ENCODE data around the gene DUSP5. TPM values are rescaled to one million over a fixed set of nuclear protein-coding genes. Genes with fewer than 3 reads are reported as not detected.

DUSP5 gene
- total and polyA plus RNA-seq, 4 donors, result 2.0 to 8.9 (median 8.0) TPM

DNA sequence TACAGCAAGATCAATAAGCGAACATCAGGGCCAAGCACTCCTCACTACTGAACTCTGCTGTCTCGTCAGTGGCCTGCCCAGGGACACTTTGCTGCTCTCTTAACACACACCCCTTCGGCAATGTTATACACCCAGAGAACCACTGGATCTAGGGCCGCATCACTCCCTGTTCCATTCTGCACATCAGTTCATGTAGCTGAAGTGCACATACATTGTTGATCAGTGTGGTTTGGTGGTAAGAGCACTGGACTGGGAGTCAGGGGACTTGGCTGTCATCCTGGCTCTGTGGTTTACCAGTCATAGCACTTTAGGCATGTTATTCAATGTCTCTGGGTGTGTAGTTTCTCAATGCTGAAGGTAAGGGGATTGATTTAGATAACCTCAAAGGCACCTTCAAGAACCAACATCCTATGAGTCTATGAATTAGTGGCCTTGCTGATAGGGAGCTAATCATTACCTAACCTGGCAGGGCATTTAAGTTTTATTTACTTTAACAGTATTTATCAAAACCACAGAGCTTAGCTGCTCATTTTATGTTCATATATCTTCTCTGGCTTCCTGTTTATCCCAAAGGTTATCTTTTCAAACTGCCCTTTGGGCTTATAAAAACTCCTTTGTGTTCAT, 24.8 kb downstream of the DUSP5 start:
- DNase-seq (ENCODE audit: low spot score), result no peak

DNA sequence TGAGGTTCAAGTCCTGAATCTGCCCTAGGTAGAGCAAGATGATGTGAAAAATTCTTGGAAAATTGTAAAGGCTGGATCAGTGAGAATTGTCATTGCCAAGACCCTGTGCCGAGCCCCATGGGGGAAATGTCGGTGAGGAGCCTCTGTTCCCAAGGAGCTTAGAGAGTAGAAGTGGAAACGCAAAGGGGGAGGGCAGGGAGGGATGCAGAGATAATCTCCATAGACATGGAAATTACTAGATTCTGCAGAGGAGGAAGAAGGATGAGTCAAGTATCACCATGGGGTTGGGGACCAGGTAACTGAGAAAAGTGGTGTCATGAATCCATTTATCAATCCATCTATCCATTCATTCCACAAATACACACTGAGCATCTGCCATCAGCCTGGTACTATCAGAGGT, 26.0 kb downstream of the DUSP5 start:
- no peak overlapping the region for H3K9ac ChIP-seq (ENCODE audit: low read depth in 1 of 2, low read length in 2 of 2)
- peaks cover 1 to 8% (median 3%) of the 10 kb centered on the region in 4 donors for H3K4me1 ChIP-seq (ENCODE audit: control insufficient read depth in 4 of 4, insufficient read depth in 4 of 4, low read length in 3 of 4)
- H3K27me3 ChIP-seq (ENCODE audit: control insufficient read depth in 4 of 4, insufficient read depth in 4 of 4, low read length in 3 of 4), result no peaks in the 10 kb centered on the region
- no peak overlapping the region for H3K27ac ChIP-seq (ENCODE audit: low read depth in 1 of 2, low read length in 2 of 2)
- 90% methylated on average over 3 of the region's 3 CpGs for WGBS
- no peaks in the 10 kb centered on the region for H3K9me3 ChIP-seq (ENCODE audit: control insufficient read depth in 4 of 4, low read length in 3 of 4)
- H3K36me3 ChIP-seq (ENCODE audit: control insufficient read depth in 4 of 4, insufficient read depth in 3 of 4, low read depth in 1 of 4, low read length in 3 of 4), result no peaks in the 10 kb centered on the region
- no peak overlapping the region for H3K4me3 ChIP-seq (ENCODE audit: low read depth in 1 of 3, low read length in 3 of 3)
- DNase-seq (ENCODE audit: low spot score), result no peak
- TF ChIP-seq, protein P1, sequence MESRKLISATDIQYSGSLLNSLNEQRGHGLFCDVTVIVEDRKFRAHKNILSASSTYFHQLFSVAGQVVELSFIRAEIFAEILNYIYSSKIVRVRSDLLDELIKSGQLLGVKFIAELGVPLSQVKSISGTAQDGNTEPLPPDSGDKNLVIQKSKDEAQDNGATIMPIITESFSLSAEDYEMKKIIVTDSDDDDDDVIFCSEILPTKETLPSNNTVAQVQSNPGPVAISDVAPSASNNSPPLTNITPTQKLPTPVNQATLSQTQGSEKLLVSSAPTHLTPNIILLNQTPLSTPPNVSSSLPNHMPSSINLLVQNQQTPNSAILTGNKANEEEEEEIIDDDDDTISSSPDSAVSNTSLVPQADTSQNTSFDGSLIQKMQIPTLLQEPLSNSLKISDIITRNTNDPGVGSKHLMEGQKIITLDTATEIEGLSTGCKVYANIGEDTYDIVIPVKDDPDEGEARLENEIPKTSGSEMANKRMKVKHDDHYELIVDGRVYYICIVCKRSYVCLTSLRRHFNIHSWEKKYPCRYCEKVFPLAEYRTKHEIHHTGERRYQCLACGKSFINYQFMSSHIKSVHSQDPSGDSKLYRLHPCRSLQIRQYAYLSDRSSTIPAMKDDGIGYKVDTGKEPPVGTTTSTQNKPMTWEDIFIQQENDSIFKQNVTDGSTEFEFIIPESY (IDR thresholded peaks at IDR 0.05), result no peak
- TF ChIP-seq, protein P2, sequence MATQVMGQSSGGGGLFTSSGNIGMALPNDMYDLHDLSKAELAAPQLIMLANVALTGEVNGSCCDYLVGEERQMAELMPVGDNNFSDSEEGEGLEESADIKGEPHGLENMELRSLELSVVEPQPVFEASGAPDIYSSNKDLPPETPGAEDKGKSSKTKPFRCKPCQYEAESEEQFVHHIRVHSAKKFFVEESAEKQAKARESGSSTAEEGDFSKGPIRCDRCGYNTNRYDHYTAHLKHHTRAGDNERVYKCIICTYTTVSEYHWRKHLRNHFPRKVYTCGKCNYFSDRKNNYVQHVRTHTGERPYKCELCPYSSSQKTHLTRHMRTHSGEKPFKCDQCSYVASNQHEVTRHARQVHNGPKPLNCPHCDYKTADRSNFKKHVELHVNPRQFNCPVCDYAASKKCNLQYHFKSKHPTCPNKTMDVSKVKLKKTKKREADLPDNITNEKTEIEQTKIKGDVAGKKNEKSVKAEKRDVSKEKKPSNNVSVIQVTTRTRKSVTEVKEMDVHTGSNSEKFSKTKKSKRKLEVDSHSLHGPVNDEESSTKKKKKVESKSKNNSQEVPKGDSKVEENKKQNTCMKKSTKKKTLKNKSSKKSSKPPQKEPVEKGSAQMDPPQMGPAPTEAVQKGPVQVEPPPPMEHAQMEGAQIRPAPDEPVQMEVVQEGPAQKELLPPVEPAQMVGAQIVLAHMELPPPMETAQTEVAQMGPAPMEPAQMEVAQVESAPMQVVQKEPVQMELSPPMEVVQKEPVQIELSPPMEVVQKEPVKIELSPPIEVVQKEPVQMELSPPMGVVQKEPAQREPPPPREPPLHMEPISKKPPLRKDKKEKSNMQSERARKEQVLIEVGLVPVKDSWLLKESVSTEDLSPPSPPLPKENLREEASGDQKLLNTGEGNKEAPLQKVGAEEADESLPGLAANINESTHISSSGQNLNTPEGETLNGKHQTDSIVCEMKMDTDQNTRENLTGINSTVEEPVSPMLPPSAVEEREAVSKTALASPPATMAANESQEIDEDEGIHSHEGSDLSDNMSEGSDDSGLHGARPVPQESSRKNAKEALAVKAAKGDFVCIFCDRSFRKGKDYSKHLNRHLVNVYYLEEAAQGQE (IDR thresholded peaks at IDR 0.05), result no peak
- TF ChIP-seq YY1 (IDR thresholded peaks at IDR 0.05), result no peak
- TF ChIP-seq EGR1 (IDR thresholded peaks at IDR 0.05; ENCODE audit: low read depth in 2 of 2), result no peak
- no peak for TF ChIP-seq TAF1 (conservative IDR thresholded peaks at IDR 0.05)
- no peak for TF ChIP-seq HNF4G (IDR thresholded peaks at IDR 0.05)
- TF ChIP-seq FOXA1 (IDR thresholded peaks at IDR 0.05), result no peak
- no peak for TF ChIP-seq NR2F2 (IDR thresholded peaks at IDR 0.05)
- TF ChIP-seq FOXA2 (IDR thresholded peaks at IDR 0.05), result no peak
- TF ChIP-seq, protein P3, sequence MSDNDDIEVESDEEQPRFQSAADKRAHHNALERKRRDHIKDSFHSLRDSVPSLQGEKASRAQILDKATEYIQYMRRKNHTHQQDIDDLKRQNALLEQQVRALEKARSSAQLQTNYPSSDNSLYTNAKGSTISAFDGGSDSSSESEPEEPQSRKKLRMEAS (IDR thresholded peaks at IDR 0.05), result no peak
- TF ChIP-seq HNF4A (conservative IDR thresholded peaks at IDR 0.05), result no peak
- TF ChIP-seq, protein P4, sequence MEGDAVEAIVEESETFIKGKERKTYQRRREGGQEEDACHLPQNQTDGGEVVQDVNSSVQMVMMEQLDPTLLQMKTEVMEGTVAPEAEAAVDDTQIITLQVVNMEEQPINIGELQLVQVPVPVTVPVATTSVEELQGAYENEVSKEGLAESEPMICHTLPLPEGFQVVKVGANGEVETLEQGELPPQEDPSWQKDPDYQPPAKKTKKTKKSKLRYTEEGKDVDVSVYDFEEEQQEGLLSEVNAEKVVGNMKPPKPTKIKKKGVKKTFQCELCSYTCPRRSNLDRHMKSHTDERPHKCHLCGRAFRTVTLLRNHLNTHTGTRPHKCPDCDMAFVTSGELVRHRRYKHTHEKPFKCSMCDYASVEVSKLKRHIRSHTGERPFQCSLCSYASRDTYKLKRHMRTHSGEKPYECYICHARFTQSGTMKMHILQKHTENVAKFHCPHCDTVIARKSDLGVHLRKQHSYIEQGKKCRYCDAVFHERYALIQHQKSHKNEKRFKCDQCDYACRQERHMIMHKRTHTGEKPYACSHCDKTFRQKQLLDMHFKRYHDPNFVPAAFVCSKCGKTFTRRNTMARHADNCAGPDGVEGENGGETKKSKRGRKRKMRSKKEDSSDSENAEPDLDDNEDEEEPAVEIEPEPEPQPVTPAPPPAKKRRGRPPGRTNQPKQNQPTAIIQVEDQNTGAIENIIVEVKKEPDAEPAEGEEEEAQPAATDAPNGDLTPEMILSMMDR (IDR thresholded peaks at IDR 0.05; ENCODE audit: low read depth, low read length, missing input control), result no peak

More for the DNA sequence above, 24.8 kb downstream of the DUSP5 start:
- 79% methylated on average over 4 of the region's 4 CpGs for WGBS
- Histone ChIP-seq H3K4me3 (ENCODE audit: low read depth in 1 of 3, low read length in 3 of 3) (no peak overlapping the region), H3K4me1 (ENCODE audit: control insufficient read depth in 4 of 4, insufficient read depth in 4 of 4, low read length in 3 of 4) (peaks cover 1 to 8% (median 3%) of the 10 kb centered on the region in 4 donors), H3K27me3 (ENCODE audit: control insufficient read depth in 4 of 4, insufficient read depth in 4 of 4, low read length in 3 of 4) (no peaks in the 10 kb centered on the region), H3K9me3 (ENCODE audit: control insufficient read depth in 4 of 4, low read length in 3 of 4) (no peaks in the 10 kb centered on the region), H3K9ac (ENCODE audit: low read depth in 1 of 2, low read length in 2 of 2) (no peak overlapping the region), H3K36me3 (ENCODE audit: control insufficient read depth in 4 of 4, insufficient read depth in 3 of 4, low read depth in 1 of 4, low read length in 3 of 4) (no peaks in the 10 kb centered on the region), H3K27ac (ENCODE audit: low read depth in 1 of 2, low read length in 2 of 2) (no peak overlapping the region)
- TF ChIP-seq HNF4A (conservative IDR thresholded peaks at IDR 0.05), result peak in 1 of 2 donors; percentile 11
- no peak for TF ChIP-seq GABPA (IDR thresholded peaks at IDR 0.05 in 1 of 2, conservative IDR thresholded peaks at IDR 0.05 in 1 of 2)
- TF ChIP-seq, protein P3 (IDR thresholded peaks at IDR 0.05), result no peak
- TF ChIP-seq, protein P2 (IDR thresholded peaks at IDR 0.05), result no peak
- no peak for TF ChIP-seq RXRA (IDR thresholded peaks at IDR 0.05)
- TF ChIP-seq EGR1 (IDR thresholded peaks at IDR 0.05; ENCODE audit: low read depth in 2 of 2), result no peak
- TF ChIP-seq RAD21 (IDR thresholded peaks at IDR 0.05), result peak in 1 of 2 donors; percentile 8

All from liver (tissue), 9 donors.